Muscle layer of duodenum (tissue), 2 donors: ENCODE results near the gene BRD2.

Experiments
- H3K27ac ChIP-seq: one replicate; pipeline ENCODE4 v1.7.0; 2013; ENCODE audit warnings: mild to moderate bottlenecking, low read length
- H3K27me3 ChIP-seq: one replicate; pipeline ENCODE4 v1.7.0; 2013; ENCODE audit warnings: low read depth, mild to moderate bottlenecking, control low read depth, low read length
- H3K36me3 ChIP-seq, 2 donors: one replicate each; pipeline ENCODE4 v1.7.0; 2013; ENCODE audit warnings: low read length in 2 of 2, control low read depth in 1 of 2, mild to moderate bottlenecking in 1 of 2; ENCODE audit not compliant: insufficient read depth in 2 of 2, control insufficient read depth in 1 of 2
- H3K4me1 ChIP-seq, 2 donors: one replicate each; pipeline ENCODE4 v1.7.0; 2013; ENCODE audit warnings: low read length in 2 of 2, mild to moderate bottlenecking in 2 of 2, control low read depth in 1 of 2, moderate library complexity in 1 of 2; ENCODE audit not compliant: insufficient read depth in 2 of 2, control insufficient read depth in 1 of 2
- H3K4me3 ChIP-seq, 2 donors: one replicate each; pipeline ENCODE4 v1.7.0; 2013; ENCODE audit warnings: low read length in 2 of 2, low read depth in 1 of 2, mild to moderate bottlenecking in 1 of 2
- H3K9me3 ChIP-seq, 2 donors: one replicate each; pipeline ENCODE4 v1.7.0; 2013; ENCODE audit warnings: low read length in 2 of 2, control low read depth in 1 of 2, mild to moderate bottlenecking in 1 of 2; ENCODE audit not compliant: control insufficient read depth in 1 of 2
- donor health status: healthy.

Gene BRD2

GRCh38 chr6:32967151-32968091 lies 973 bp upstream of the BRD2 start:
- Histone ChIP-seq H3K27me3 (no peaks in the 10 kb centered on the region), H3K27ac (peak overlapping the region; percentile 100), H3K9me3 (no peaks in the 10 kb centered on the region)

DNA sequence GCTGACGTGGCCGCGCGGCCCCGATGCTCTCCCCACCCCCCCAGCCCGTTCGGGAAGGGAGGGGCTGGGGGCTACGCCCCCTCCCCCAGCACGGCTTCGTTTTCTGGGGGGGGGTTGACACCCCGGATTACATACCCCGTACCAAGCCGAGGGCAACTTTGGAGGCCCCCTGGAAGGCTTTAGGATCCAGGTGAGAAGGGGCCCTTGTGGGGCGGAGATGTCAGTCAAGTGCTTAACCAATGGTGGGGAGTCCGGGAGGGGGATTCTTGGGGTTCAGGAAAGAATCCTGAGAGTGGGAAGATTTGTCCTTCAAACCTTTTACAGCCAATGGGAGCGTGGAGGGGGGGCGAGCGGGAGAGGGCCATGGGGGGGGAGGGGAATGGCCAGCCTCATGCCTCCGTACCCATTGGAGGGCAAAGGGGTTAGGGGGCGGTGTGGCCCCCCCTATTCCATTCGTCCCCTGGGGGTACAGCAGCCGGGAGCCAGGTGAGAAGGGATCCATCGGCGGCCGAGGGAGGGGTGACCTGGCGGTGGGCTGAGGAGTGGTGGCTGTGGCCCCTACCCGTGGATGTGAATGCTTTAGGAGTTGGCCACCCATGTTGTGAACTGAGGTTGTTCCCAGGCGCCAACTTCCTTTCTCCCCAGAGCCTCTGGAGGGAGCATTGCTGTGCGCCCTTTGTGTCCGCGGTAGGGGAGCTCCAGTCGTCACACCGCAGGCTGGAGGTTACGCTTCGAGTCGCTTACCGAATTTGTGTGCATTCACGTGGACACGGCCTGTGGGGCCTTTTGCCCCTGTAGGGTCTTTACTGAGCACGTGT lies 682 bp downstream of the BRD2 start:
- no peaks in the 10 kb centered on the region for H3K27me3 ChIP-seq
- no peaks in the 10 kb centered on the region for H3K9me3 ChIP-seq
- H3K27ac ChIP-seq: peak overlapping the region; percentile 100
- H3K4me1 ChIP-seq: peaks cover 6 to 7% of the 10 kb centered on the region in 2 donors
- peaks cover 0 to 38% of the 10 kb centered on the region in 2 donors for H3K36me3 ChIP-seq
- peak overlapping the region; percentile 92 to 93 for H3K4me3 ChIP-seq

More at GRCh38 chr6:32967151-32968091, 973 bp upstream of the BRD2 start:
- H3K36me3 ChIP-seq: peaks cover 0 to 31% of the 10 kb centered on the region in 2 donors
- peaks cover 5 to 7% of the 10 kb centered on the region in 2 donors for H3K4me1 ChIP-seq
- peak overlapping the region; percentile 92 to 93 for H3K4me3 ChIP-seq

DNA sequence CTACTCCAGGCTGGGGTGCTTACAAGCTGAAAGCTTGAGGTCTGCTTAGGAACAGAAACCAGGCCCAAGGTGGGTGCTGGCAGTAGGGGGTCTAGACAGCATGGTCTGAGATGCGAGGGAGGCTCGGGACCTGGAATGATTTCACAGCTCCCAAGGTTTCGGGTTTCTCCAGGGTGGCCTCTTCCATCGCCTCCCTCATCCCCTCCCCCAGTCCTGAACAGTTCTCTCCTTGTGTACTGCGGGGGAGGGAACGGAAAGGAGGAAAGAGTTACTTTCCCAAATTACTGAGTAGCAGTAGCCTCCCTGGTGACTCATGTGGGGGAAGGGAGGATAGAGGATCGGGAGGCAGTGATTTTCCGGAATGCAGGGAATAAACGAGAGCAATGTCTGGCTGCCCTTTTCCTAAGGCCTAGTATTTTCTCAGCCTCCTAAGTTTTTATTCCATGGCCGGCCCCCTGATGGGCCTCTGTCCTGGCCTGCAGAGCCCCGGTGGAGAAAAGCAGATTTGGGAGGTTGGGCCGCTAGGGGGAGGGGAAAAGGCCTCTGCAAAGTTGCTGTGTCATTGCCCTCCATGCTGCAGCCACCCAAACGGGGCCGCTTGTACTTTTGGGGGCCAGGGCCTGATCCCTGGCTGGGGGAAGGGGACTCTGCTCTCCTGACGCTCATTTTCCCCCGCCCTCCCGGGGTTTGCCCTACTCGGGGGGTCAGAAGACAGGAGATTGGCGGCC lies 1.5 kb downstream of the BRD2 start:
- no peaks in the 10 kb centered on the region for H3K27me3 ChIP-seq

DNA sequence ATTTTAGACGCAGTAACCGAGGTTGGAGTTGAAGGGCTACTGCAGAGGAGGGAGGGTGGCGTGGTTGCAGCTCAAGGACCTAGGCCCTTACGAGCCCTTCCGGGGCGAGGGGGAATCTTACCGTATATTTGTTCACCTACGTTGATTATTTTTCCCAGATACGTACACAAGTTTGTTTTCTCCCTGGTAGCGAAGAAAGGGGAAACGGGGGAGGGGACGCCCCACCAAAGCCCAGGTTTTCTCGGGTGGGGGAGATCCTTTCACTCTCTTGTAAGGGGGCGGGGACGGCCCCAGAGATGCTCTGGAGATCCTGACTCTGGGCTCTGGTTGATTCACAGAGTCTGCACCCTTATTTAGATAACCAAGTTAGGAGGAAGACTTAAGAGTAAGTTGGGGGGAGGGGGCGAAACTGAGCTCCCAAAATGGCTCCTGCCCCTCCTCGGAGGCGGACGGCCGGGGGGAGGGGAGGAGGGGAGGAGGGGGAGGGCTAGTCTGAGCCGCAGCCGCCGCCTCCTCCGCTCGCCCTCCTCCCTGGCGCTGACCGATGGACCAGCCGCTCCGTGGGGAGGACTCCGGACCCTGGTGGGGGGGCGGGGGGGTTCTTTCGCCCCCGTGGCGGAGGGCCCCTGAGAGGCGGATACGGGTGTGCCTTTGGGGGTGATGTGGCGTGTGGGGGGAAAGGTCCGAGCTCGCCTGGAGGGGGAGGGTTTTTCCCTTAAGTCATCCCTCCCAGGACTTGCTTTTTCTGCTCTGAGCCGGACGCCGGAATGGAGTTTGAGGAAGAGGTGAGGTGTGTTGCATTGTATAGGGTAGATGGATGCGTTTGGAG lies 2.2 kb downstream of the BRD2 start:
- Histone ChIP-seq H3K4me1 (peaks cover 13 to 22% of the 10 kb centered on the region in 2 donors), H3K27me3 (no peaks in the 10 kb centered on the region), H3K27ac (peak overlapping the region; percentile 100), H3K9me3 (no peaks in the 10 kb centered on the region), H3K4me3 (peak overlapping the region; percentile 92 to 93), H3K36me3 (peaks cover 13 to 51% of the 10 kb centered on the region in 2 donors)

More for the DNA sequence above, 1.5 kb downstream of the BRD2 start:
- peaks cover 7 to 14% of the 10 kb centered on the region in 2 donors for H3K4me1 ChIP-seq
- peak overlapping the region; percentile 92 to 93 for H3K4me3 ChIP-seq
- peak overlapping the region; percentile 100 for H3K27ac ChIP-seq
- peaks cover 6 to 44% of the 10 kb centered on the region in 2 donors for H3K36me3 ChIP-seq
- no peaks in the 10 kb centered on the region for H3K9me3 ChIP-seq

DNA sequence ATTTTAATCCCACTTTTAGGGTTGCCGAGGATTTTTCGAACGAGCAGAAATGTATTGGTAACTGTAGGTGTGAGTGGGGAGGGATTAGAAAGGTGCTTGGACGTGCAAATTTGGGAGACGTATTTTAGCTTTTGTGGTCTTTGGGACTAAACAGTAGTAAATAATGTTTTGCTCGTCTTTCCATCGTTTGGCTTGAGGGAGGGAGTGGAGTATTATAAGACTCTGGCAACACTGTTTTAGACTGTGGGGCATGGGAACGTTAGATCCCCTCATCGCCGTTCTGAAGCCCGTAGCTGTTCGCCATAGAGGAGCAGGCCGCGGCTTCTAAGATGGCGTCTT lies 2.8 kb downstream of the BRD2 start:
- H3K4me3 ChIP-seq: peak overlapping the region; percentile 92 to 93
- no peaks in the 10 kb centered on the region for H3K9me3 ChIP-seq
- peaks cover 19 to 57% of the 10 kb centered on the region in 2 donors for H3K36me3 ChIP-seq
- peaks cover 19 to 28% of the 10 kb centered on the region in 2 donors for H3K4me1 ChIP-seq
- peak overlapping the region; percentile 100 for H3K27ac ChIP-seq
- H3K27me3 ChIP-seq: no peaks in the 10 kb centered on the region

GRCh38 chr6:32971581-32972352 lies 3.4 kb downstream of the BRD2 start:
- Histone ChIP-seq H3K4me3 (peak overlapping the region; percentile 93 to 95), H3K9me3 (no peaks in the 10 kb centered on the region), H3K36me3 (peaks cover 24 to 62% of the 10 kb centered on the region in 2 donors), H3K4me1 (peaks cover 23 to 28% of the 10 kb centered on the region in 2 donors), H3K27me3 (no peaks in the 10 kb centered on the region), H3K27ac (peak overlapping the region; percentile 100)

GRCh38 chr6:32972353-32973143 lies 4.2 kb downstream of the BRD2 start:
- peak overlapping the region; percentile 72 for H3K27ac ChIP-seq
- peaks cover 32 to 70% of the 10 kb centered on the region in 2 donors for H3K36me3 ChIP-seq
- H3K4me1 ChIP-seq: peaks cover 25 to 36% of the 10 kb centered on the region in 2 donors
- no peaks in the 10 kb centered on the region for H3K27me3 ChIP-seq
- H3K4me3 ChIP-seq: peak overlapping the region; percentile 93 to 95
- H3K9me3 ChIP-seq: no peaks in the 10 kb centered on the region

DNA sequence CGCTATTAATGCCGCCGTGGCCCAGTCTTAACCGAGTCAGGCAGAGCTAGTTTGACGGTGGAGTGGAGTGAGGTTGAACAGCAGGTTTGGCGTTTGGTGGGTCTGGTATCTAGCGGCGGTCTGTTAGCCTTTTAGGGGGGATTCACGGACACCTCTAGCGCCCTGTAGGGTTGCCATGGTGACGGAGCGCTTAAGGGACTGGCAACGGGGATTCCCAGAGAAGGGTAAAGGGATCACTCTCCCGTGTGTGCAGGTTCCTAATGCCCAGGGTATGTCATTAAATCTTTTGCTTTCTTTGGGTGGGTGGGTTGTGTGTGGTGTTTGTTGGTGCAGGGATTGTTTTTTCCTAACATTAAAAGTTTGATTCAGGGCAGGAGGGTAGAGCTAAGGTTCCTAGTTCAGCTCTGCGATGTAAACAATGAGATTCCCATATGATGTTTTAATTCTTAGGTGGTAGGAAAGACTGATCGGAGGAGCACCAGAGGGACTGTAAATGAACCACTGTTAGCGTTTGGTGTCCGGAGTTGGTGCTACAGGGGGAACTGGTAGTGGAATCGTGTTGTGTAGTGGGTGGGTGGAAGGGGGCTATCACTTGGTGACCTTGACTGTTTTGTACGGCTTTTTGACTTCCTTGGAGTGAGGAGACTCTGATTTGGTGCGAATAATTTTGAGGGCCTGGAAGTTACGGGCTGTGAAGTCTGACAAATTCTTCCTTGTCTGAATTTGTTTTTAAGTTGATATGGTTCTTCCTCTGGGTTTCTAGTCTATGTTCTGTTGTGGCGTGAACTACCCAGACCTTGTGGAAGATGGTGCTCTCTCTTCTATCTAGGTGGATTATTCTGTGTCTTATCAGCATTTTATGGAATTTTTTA lies 5.0 kb downstream of the BRD2 start:
- H3K27me3 ChIP-seq: no peaks in the 10 kb centered on the region
- H3K4me1 ChIP-seq: peaks cover 25 to 44% of the 10 kb centered on the region in 2 donors
- peak overlapping the region; percentile 72 for H3K27ac ChIP-seq
- no peaks in the 10 kb centered on the region for H3K9me3 ChIP-seq
- peak overlapping the region; percentile 93 to 95 for H3K4me3 ChIP-seq
- H3K36me3 ChIP-seq: peaks cover 41 to 74% of the 10 kb centered on the region in 2 donors

DNA sequence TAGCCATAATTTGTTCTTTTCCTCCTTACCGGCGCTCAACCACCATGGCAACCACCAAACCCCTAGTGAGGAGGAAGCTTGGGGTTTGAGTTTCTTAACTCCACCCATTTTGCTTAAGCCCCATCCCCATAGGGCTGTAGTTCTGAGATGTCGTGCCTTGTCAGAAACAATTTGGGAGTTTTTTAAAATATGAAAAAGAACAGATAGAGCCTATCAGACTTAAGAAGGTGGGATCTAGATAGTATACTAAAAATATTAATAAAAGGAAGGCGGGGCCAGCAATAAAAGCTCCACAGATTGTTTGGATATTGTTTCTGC lies 5.6 kb downstream of the BRD2 start:
- H3K9me3 ChIP-seq: no peaks in the 10 kb centered on the region
- H3K27ac ChIP-seq: peak overlapping the region; percentile 72
- H3K4me1 ChIP-seq: peaks cover 25 to 48% of the 10 kb centered on the region in 2 donors
- H3K36me3 ChIP-seq: peaks cover 47 to 74% of the 10 kb centered on the region in 2 donors
- H3K4me3 ChIP-seq: peak overlapping the region; percentile 93 to 95
- no peaks in the 10 kb centered on the region for H3K27me3 ChIP-seq
